CD14-positive monocyte (primary cell): ENCODE measurements around the gene NECTIN1. TPM values are rescaled to one million over a fixed set of nuclear protein-coding genes. Genes with fewer than 3 reads are reported as not detected.

Experiments
- DNase-seq, 3 donors: peaks; one replicate each; pipeline ENCODE4 v3.0.0-alpha.2; 2011 to 2022
- H2AFZ ChIP-seq: 2 replicates; pipeline ENCODE4 v1.6.0; 2012; ENCODE audit warnings: mild to moderate bottlenecking, low read depth, low read length, inconsistent platforms; ENCODE audit not compliant: insufficient read depth, poor library complexity, severe bottlenecking
- H3K27ac ChIP-seq, 2 donors: 1 replicate in 1 of 2; 2 replicates in 1 of 2; pipeline ENCODE4 v1.5.1; 2012 to 2013; ENCODE audit warnings: low read length in 2 of 2, control low read depth in 1 of 2, inconsistent platforms in 1 of 2, low read depth in 1 of 2, mild to moderate bottlenecking in 1 of 2
- H3K27me3 ChIP-seq, 2 donors: one replicate each; pipeline versions ENCODE4 v1.6.0 to v1.6.1; 2011 to 2013; ENCODE audit warnings: low read length in 2 of 2; ENCODE audit not compliant: control insufficient read depth in 2 of 2, insufficient read depth in 2 of 2
- H3K36me3 ChIP-seq, 2 donors: replicated peaks in 1 of 2; 1 replicate in 1 of 2; 2 replicates in 1 of 2; pipeline versions ENCODE4 v1.5.1 to v1.6.1; 2012 to 2013; ENCODE audit warnings: low read length in 2 of 2, control low read depth in 1 of 2, inconsistent platforms in 1 of 2, mild to moderate bottlenecking in 1 of 2; ENCODE audit not compliant: insufficient read depth in 2 of 2, control insufficient read depth in 1 of 2
- H3K4me1 ChIP-seq, 2 donors: 1 replicate in 1 of 2; 2 replicates in 1 of 2; pipeline versions ENCODE4 v1.5.1 to v1.6.1; 2012 to 2013; ENCODE audit warnings: low read length in 2 of 2, control low read depth in 1 of 2, inconsistent platforms in 1 of 2, mild to moderate bottlenecking in 1 of 2, moderate library complexity in 1 of 2; ENCODE audit not compliant: insufficient read depth in 2 of 2, control insufficient read depth in 1 of 2
- H3K4me2 ChIP-seq: replicated peaks from 2 replicates; pipeline ENCODE3; 2012; ENCODE audit warnings: low read length, moderate library complexity, mild to moderate bottlenecking; ENCODE audit not compliant: poor library complexity, severe bottlenecking; ENCODE audit errors: extremely low read depth
- H3K4me3 ChIP-seq, 3 experiments: fragments of 200-600 bp in 1 of 3; sonication (generic) in 1 of 3; replicated peaks in 1 of 3; 1 replicate in 2 of 3; 2 replicates in 1 of 3; pipeline ENCODE4 v1.5.1; 2011 to 2013; ENCODE audit warnings: low read length in 3 of 3, mild to moderate bottlenecking in 3 of 3, control low read depth in 2 of 3, low read depth in 2 of 3, inconsistent platforms in 1 of 3, moderate library complexity in 1 of 3
- H3K79me2 ChIP-seq: 2 replicates; pipeline ENCODE4 v1.6.0; 2012; ENCODE audit warnings: mild to moderate bottlenecking, control low read depth, inconsistent platforms, low read length, moderate library complexity; ENCODE audit not compliant: insufficient read depth
- H3K9ac ChIP-seq: 2 replicates; pipeline ENCODE4 v1.6.0; 2017; ENCODE audit warnings: low read length, mild to moderate bottlenecking; ENCODE audit not compliant: insufficient read depth, poor library complexity, severe bottlenecking
- H3K9me3 ChIP-seq, 2 donors: replicated peaks in 1 of 2; 1 replicate in 1 of 2; 2 replicates in 1 of 2; pipeline versions ENCODE4 v1.5.1 to v1.6.1; 2012 to 2013; ENCODE audit warnings: low read length in 2 of 2, control low read depth in 1 of 2; ENCODE audit not compliant: control insufficient read depth in 1 of 2, insufficient read depth in 1 of 2
- H4K20me1 ChIP-seq: 2 replicates; pipeline ENCODE4 v1.6.0; 2012; ENCODE audit warnings: mild to moderate bottlenecking, low read length, control low read depth, moderate library complexity; ENCODE audit not compliant: insufficient read depth
- H3K27ac Mint-ChIP-seq, 7 donors: one replicate each; pipeline ENCODE4 v1.8.0; 2020; ENCODE audit warnings: mild to moderate bottlenecking in 7 of 7, mixed read lengths in 7 of 7, moderate library complexity in 6 of 7, inconsistent platforms in 2 of 7
- H3K27me3 Mint-ChIP-seq, 3 donors: one replicate each; pipeline ENCODE4 v1.8.0; 2021 to 2022; ENCODE audit warnings: low read depth in 3 of 3, mild to moderate bottlenecking in 3 of 3, mixed read lengths in 3 of 3, moderate library complexity in 3 of 3, inconsistent platforms in 1 of 3
- H3K36me3 Mint-ChIP-seq, 2 donors: one replicate each; pipeline ENCODE4 v1.8.0; 2020; ENCODE audit warnings: mixed read lengths in 2 of 2, inconsistent platforms in 1 of 2, mild to moderate bottlenecking in 1 of 2
- H3K4me1 Mint-ChIP-seq: one replicate; pipeline ENCODE4 v1.8.0; 2020; ENCODE audit warnings: mild to moderate bottlenecking, mixed read lengths
- H3K4me3 Mint-ChIP-seq, 2 donors: one replicate each; pipeline ENCODE4 v1.8.0; 2020; ENCODE audit warnings: mild to moderate bottlenecking in 2 of 2, mixed read lengths in 2 of 2, moderate library complexity in 1 of 2
- H3K9me3 Mint-ChIP-seq, 7 donors: one replicate each; pipeline ENCODE4 v1.8.0; 2020 to 2022; ENCODE audit warnings: mixed read lengths in 7 of 7, mild to moderate bottlenecking in 6 of 7, moderate library complexity in 6 of 7, inconsistent platforms in 2 of 7
- CTCF ChIP-seq: fragments of 200-600 bp; IDR thresholded peaks from one replicate; pipeline ENCODE4 v1.8.0; 2022; ENCODE audit warnings: antibody characterized with exemption, mild to moderate bottlenecking
- WGBS: methylation state at CpG from one replicate; pipeline ENCODE4 v1.1.5; 2013; ENCODE audit warnings: missing lambda C conversion rate; ENCODE audit not compliant: insufficient coverage; 5-methylcytosine and 5-hydroxymethylcytosine counted together
- intact Hi-C, 2 donors: fragments of 100-400 bp; cut with micrococcal nuclease; formaldehyde crosslinking; loops; one replicate each; pipeline versions ENCODE4 v1.15.0 to v1.15.1; 2023
- polyA plus RNA-seq, 3 donors: library from polyadenylated mRNA; depleted of rRNA in 1 of 3; unstranded in 2 of 3; stranded (reverse) in 1 of 3; fragments of 300-500 nt in 2 of 3; fragments of >200 nt in 1 of 3; fragmentation: Illumina TruSeq in 2 of 3; gene quantifications; 1 replicate in 2 of 3; 2 replicates in 1 of 3; pipeline ENCODE4 v1.2.3, GENCODE V29; 2012 to 2021

NECTIN1 gene
- polyA plus RNA-seq, 3 donors, result 0.53 to 8.3 (median 0.85) TPM

GRCh38 chr11:119729951-119730613, 1.1 kb upstream of the NECTIN1 start:
- H2AFZ ChIP-seq, result peak overlapping the region; percentile 98
- H3K27ac ChIP-seq, result no peak overlapping the region
- Mint-ChIP-seq H3K9me3 (peaks cover 0 to 3% (median 0%) of the 10 kb centered on the region in 7 donors), H3K27ac (peak overlapping the region in 2 of 7 donors; percentile 13 to 40), H3K36me3 (peaks cover 0 to 4% of the 10 kb centered on the region in 2 donors), H3K4me3 (peak overlapping the region; percentile 83 to 92), H3K4me1 (peaks cover 34% of the 10 kb centered on the region), H3K27me3 (peaks cover 14 to 35% (median 24%) of the 10 kb centered on the region in 3 donors)
- peaks cover 25% of the 10 kb centered on the region for H4K20me1 ChIP-seq
- peak overlapping the region; percentile 73 for H3K9ac ChIP-seq
- WGBS, result 22% methylated on average over 8 of the region's 21 CpGs
- peak overlapping the region; percentile 54 to 88 (median 55) for H3K4me3 ChIP-seq
- intact Hi-C loops, result loop anchor here (2.0 to 10.0 kb wide), 3 partner anchors 63 to 248 kb away; no protein-coding TSS in a partner anchor
- H3K4me2 ChIP-seq, result peak overlapping the region; percentile 99
- peaks cover 29% of the 10 kb centered on the region for H3K79me2 ChIP-seq
- no peaks in the 10 kb centered on the region for H3K9me3 ChIP-seq
- H3K4me1 ChIP-seq, result peaks cover 32 to 35% of the 10 kb centered on the region in 2 donors
- TF ChIP-seq CTCF, result no peak
- H3K27me3 ChIP-seq, result peaks cover 0 to 19% of the 10 kb centered on the region in 2 donors
- no peaks in the 10 kb centered on the region for H3K36me3 ChIP-seq
- peak in 2 of 3 donors; percentile 34 to 41 for DNase-seq

- Histone ChIP-seq H3K4me2 (peak overlapping the region; percentile 99), H2AFZ (peak overlapping the region; percentile 98), H3K36me3 (no peaks in the 10 kb centered on the region), H3K4me3 (peak overlapping the region; percentile 54 to 88 (median 55)), H3K9ac (peak overlapping the region; percentile 73), H3K27ac (peak overlapping the region in 1 of 2 donors; percentile 75), H3K9me3 (no peaks in the 10 kb centered on the region), H3K4me1 (peaks cover 32 to 35% of the 10 kb centered on the region in 2 donors), H4K20me1 (peaks cover 25% of the 10 kb centered on the region), H3K27me3 (peaks cover 0 to 17% of the 10 kb centered on the region in 2 donors), H3K79me2 (peaks cover 29% of the 10 kb centered on the region)
- 0% methylated on average over 11 of the region's 21 CpGs for WGBS
- Mint-ChIP-seq H3K4me3 (peak overlapping the region; percentile 83 to 92), H3K9me3 (peaks cover 0 to 3% (median 0%) of the 10 kb centered on the region in 7 donors), H3K27me3 (peaks cover 15 to 35% (median 23%) of the 10 kb centered on the region in 3 donors), H3K4me1 (peaks cover 34% of the 10 kb centered on the region), H3K27ac (peak overlapping the region in 2 of 7 donors; percentile 13 to 24), H3K36me3 (peaks cover 1 to 4% of the 10 kb centered on the region in 2 donors)
- intact Hi-C loops, result loop anchor here (2.0 to 10.0 kb wide), 3 partner anchors 63 to 247 kb away; no protein-coding TSS in a partner anchor
- no peak for DNase-seq
- peak; percentile 76 for TF ChIP-seq CTCF
These were observed 554 bp upstream of the NECTIN1 start for GRCh38 chr11:119729581-119729927.
